Ascending aorta (tissue), 2 donors: ENCODE results near the gene KCNIP4. TPM values are rescaled to one million over a fixed set of nuclear protein-coding genes. Genes with fewer than 3 reads are reported as not detected.

ENCODE experiments used
- DNase-seq, 2 donors: peaks; one replicate each; pipeline ENCODE4 v3.0.0-alpha.2; 2019; ENCODE audit warnings: low spot score in 2 of 2
- H3K27ac ChIP-seq, 2 donors: fragments of 200-600 bp; sonication (generic); one replicate each; pipeline ENCODE4 v1.5.1; 2016 to 2017; ENCODE audit warnings: mild to moderate bottlenecking in 1 of 2
- H3K27me3 ChIP-seq: fragments of 200-600 bp; sonication (generic); one replicate; pipeline ENCODE4 v1.5.1; 2017
- H3K36me3 ChIP-seq, 2 donors: fragments of 200-600 bp; sonication (generic); one replicate each; pipeline ENCODE4 v1.5.1; 2016
- H3K4me1 ChIP-seq, 2 donors: fragments of 200-600 bp; sonication (generic); one replicate each; pipeline ENCODE4 v1.5.1; 2016 to 2017; ENCODE audit warnings: mild to moderate bottlenecking in 1 of 2
- H3K4me3 ChIP-seq, 2 donors: fragments of 200-600 bp; sonication (generic); one replicate each; pipeline ENCODE4 v1.5.1; 2016 to 2017; ENCODE audit warnings: mild to moderate bottlenecking in 1 of 2
- H3K9me3 ChIP-seq, 2 donors: fragments of 200-600 bp; sonication (generic); one replicate each; pipeline ENCODE4 v1.5.1; 2016
- intact Hi-C: fragments of 100-400 bp; cut with DNase I; formaldehyde crosslinking; loops from one replicate; pipeline ENCODE4 v1.15.1; 2023
- total RNA-seq: library from RNA; depleted of rRNA; stranded (reverse); fragments of >200 nt; gene quantifications from one replicate; pipeline ENCODE4 v1.1.0, GENCODE V29; 2016
- TF ChIP-seq, protein P1 (sequence below), 3 experiments: fragments of 200-600 bp in 2 of 3; fragments of 450-650 bp in 1 of 3; sonication (generic) in 2 of 3; IDR thresholded peaks; one replicate each; pipeline ENCODE4 v1.5.1; 2016 to 2019; ENCODE audit warnings: antibody characterized with exemption in 3 of 3, mild to moderate bottlenecking in 1 of 3, moderate library complexity in 1 of 3

KCNIP4 gene
- total RNA-seq, 1 donor from 2014 or later = not detected

- H3K4me1 ChIP-seq = no peaks in the 10 kb centered on the region
- H3K27me3 ChIP-seq = no peaks in the 10 kb centered on the region
- H3K4me3 ChIP-seq = no peak overlapping the region
- no peak for DNase-seq
- TF ChIP-seq, protein P1, sequence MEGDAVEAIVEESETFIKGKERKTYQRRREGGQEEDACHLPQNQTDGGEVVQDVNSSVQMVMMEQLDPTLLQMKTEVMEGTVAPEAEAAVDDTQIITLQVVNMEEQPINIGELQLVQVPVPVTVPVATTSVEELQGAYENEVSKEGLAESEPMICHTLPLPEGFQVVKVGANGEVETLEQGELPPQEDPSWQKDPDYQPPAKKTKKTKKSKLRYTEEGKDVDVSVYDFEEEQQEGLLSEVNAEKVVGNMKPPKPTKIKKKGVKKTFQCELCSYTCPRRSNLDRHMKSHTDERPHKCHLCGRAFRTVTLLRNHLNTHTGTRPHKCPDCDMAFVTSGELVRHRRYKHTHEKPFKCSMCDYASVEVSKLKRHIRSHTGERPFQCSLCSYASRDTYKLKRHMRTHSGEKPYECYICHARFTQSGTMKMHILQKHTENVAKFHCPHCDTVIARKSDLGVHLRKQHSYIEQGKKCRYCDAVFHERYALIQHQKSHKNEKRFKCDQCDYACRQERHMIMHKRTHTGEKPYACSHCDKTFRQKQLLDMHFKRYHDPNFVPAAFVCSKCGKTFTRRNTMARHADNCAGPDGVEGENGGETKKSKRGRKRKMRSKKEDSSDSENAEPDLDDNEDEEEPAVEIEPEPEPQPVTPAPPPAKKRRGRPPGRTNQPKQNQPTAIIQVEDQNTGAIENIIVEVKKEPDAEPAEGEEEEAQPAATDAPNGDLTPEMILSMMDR (IDR thresholded peaks at IDR 0.05) = no peak
- no peak overlapping the region for H3K27ac ChIP-seq
- no peaks in the 10 kb centered on the region for H3K9me3 ChIP-seq
- no peaks in the 10 kb centered on the region for H3K36me3 ChIP-seq
- intact Hi-C loops = no loop called here
These were observed 1032.5 kb downstream of the KCNIP4 start for GRCh38 chr4:20916106-20916505.

GRCh38 chr4:20904966-20905365 is 1043.6 kb downstream of the KCNIP4 start:
- no peak overlapping the region for H3K4me3 ChIP-seq
- no peaks in the 10 kb centered on the region for H3K36me3 ChIP-seq
- H3K9me3 ChIP-seq = peaks cover 0 to 3% of the 10 kb centered on the region in 2 donors
- TF ChIP-seq, protein P1 (IDR thresholded peaks at IDR 0.05) = no peak
- DNase-seq = no peak
- intact Hi-C loops = no loop called here
- no peak overlapping the region for H3K27ac ChIP-seq
- H3K27me3 ChIP-seq = no peaks in the 10 kb centered on the region
- no peaks in the 10 kb centered on the region for H3K4me1 ChIP-seq

GRCh38 chr4:20901851-20902250 is 1046.7 kb downstream of the KCNIP4 start:
- no peaks in the 10 kb centered on the region for H3K9me3 ChIP-seq
- H3K27me3 ChIP-seq = no peaks in the 10 kb centered on the region
- no peak overlapping the region for H3K27ac ChIP-seq
- no peak overlapping the region for H3K4me3 ChIP-seq
- TF ChIP-seq, protein P1 (IDR thresholded peaks at IDR 0.05) = no peak
- intact Hi-C loops = no loop called here
- no peaks in the 10 kb centered on the region for H3K36me3 ChIP-seq
- DNase-seq = no peak
- no peaks in the 10 kb centered on the region for H3K4me1 ChIP-seq

DNA sequence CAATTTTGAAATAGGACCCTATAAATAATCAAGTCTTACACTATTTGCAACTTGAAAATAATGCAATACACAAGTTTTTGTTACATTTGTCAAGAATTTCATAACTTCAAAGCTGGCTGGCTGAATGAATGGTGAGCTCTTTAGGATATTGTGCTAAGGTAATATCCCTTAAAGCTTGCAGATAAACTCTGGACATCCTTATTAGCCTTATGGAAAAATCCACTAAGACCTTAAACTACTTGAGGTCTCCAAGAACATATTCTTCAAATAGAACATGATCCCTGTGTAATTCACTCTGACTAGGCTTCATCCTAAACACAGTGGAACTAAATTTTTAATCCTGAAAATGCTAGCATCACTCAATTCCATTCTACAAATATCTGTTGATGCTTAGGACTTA is 1049.0 kb downstream of the KCNIP4 start:
- no peaks in the 10 kb centered on the region for H3K36me3 ChIP-seq
- H3K9me3 ChIP-seq = no peaks in the 10 kb centered on the region
- no peak overlapping the region for H3K4me3 ChIP-seq
- no peak for DNase-seq
- H3K27me3 ChIP-seq = no peaks in the 10 kb centered on the region
- no peak overlapping the region for H3K27ac ChIP-seq
- no peaks in the 10 kb centered on the region for H3K4me1 ChIP-seq
- intact Hi-C loops = no loop called here
- TF ChIP-seq, protein P1 (IDR thresholded peaks at IDR 0.05) = no peak

GRCh38 chr4:20895988-20896387 is 1052.6 kb downstream of the KCNIP4 start:
- TF ChIP-seq, protein P1 (IDR thresholded peaks at IDR 0.05) = no peak
- Histone ChIP-seq H3K4me3 (no peak overlapping the region), H3K27ac (no peak overlapping the region), H3K27me3 (no peaks in the 10 kb centered on the region), H3K4me1 (no peaks in the 10 kb centered on the region), H3K36me3 (no peaks in the 10 kb centered on the region), H3K9me3 (no peaks in the 10 kb centered on the region)
- intact Hi-C loops = no loop called here
- no peak for DNase-seq

- intact Hi-C loops = no loop called here
- H3K27ac ChIP-seq = no peak overlapping the region
- H3K4me1 ChIP-seq = no peaks in the 10 kb centered on the region
- H3K4me3 ChIP-seq = no peak overlapping the region
- H3K27me3 ChIP-seq = no peaks in the 10 kb centered on the region
- no peak for DNase-seq
- no peaks in the 10 kb centered on the region for H3K9me3 ChIP-seq
- TF ChIP-seq, protein P1 (IDR thresholded peaks at IDR 0.05) = no peak
- no peaks in the 10 kb centered on the region for H3K36me3 ChIP-seq
These were observed 1053.4 kb downstream of the KCNIP4 start for GRCh38 chr4:20895208-20895607.
